ENCODE results near the gene RRN3.
A peak's percentile ranks its signal among the peaks of the same experiment; 100 is the strongest.

Gene RRN3

GRCh38 chr16:15037003-15037402 is 57.1 kb downstream of the RRN3 start:
- no peaks in the 10 kb centered on the region for H3K9me3 ChIP-seq (ENCODE audit: control extremely low read depth in 1 of 5, control insufficient read depth in 4 of 5, insufficient read depth in 2 of 5, low read depth in 1 of 5, low read length in 4 of 5)
- no peak overlapping the region for H3K27ac ChIP-seq (ENCODE audit: insufficient read depth in 1 of 2, low read depth in 1 of 2, low read length in 2 of 2, poor library complexity in 1 of 2, severe bottlenecking in 2 of 2)
- no peaks in the 10 kb centered on the region for H3K27me3 ChIP-seq (replicated peaks in 2 of 5; ENCODE audit: control insufficient read depth in 4 of 5, insufficient read depth in 5 of 5, low read length in 4 of 5)
- WGBS (ENCODE audit: insufficient coverage), result 94% methylated on average over 10 of the region's 10 CpGs
- DNase-seq, result no peak
- H3K4me1 ChIP-seq (ENCODE audit: control extremely low read depth in 1 of 4, control insufficient read depth in 4 of 4, insufficient read depth in 4 of 4, low read length in 3 of 4), result peaks cover 2 to 19% (median 15%) of the 10 kb centered on the region in 4 experiments
- ChIA-PET CTCF (interaction anchor here (1.2 to 2.6 kb wide), 2 partner anchors 15 to 16 kb away, joined by 3 to 6 read pairs; no protein-coding TSS in a partner anchor), POLR2A (no interaction called here)
- H3K36me3 ChIP-seq (ENCODE audit: control insufficient read depth in 4 of 4, insufficient read depth in 4 of 4, low read length in 3 of 4), result peaks cover 25 to 92% (median 73%) of the 10 kb centered on the region in 4 experiments
- no peak overlapping the region for H3K4me3 ChIP-seq (ENCODE audit: control insufficient read depth in 1 of 7, extremely low read depth in 1 of 7, insufficient read depth in 4 of 7, low read depth in 2 of 7, low read length in 6 of 7)

- Histone ChIP-seq H3K27me3 (replicated peaks in 2 of 5; ENCODE audit: control insufficient read depth in 4 of 5, insufficient read depth in 5 of 5, low read length in 4 of 5) (no peaks in the 10 kb centered on the region), H3K4me1 (ENCODE audit: control extremely low read depth in 1 of 4, control insufficient read depth in 4 of 4, insufficient read depth in 4 of 4, low read length in 3 of 4) (peaks cover 3 to 27% (median 17%) of the 10 kb centered on the region in 4 experiments), H3K9me3 (ENCODE audit: control extremely low read depth in 1 of 5, control insufficient read depth in 4 of 5, insufficient read depth in 2 of 5, low read depth in 1 of 5, low read length in 4 of 5) (peaks cover 0 to 3% (median 0%) of the 10 kb centered on the region in 5 experiments), H3K27ac (ENCODE audit: insufficient read depth in 1 of 2, low read depth in 1 of 2, low read length in 2 of 2, poor library complexity in 1 of 2, severe bottlenecking in 2 of 2) (no peak overlapping the region), H3K4me3 (ENCODE audit: control insufficient read depth in 1 of 7, extremely low read depth in 1 of 7, insufficient read depth in 4 of 7, low read depth in 2 of 7, low read length in 6 of 7) (no peak overlapping the region), H3K36me3 (ENCODE audit: control insufficient read depth in 4 of 4, insufficient read depth in 4 of 4, low read length in 3 of 4) (peaks cover 22 to 91% (median 75%) of the 10 kb centered on the region in 4 experiments)
- 95% methylated on average over 8 of the region's 15 CpGs for WGBS (ENCODE audit: insufficient coverage)
- ChIA-PET CTCF (interaction anchor here (0.6 to 1.1 kb wide), 2 partner anchors 23 to 44 kb away, joined by 3 to 4 read pairs; no protein-coding TSS in a partner anchor), POLR2A (no interaction called here)
- DNase-seq, result no peak
Measured at GRCh38 chr16:15035163-15035729, 58.8 kb downstream of the RRN3 start.

GRCh38 chr16:15034266-15035162 is 59.6 kb downstream of the RRN3 start:
- H3K36me3 ChIP-seq (ENCODE audit: control insufficient read depth in 4 of 4, insufficient read depth in 4 of 4, low read length in 3 of 4), result peaks cover 16 to 87% (median 70%) of the 10 kb centered on the region in 4 experiments
- H3K9me3 ChIP-seq (ENCODE audit: control extremely low read depth in 1 of 5, control insufficient read depth in 4 of 5, insufficient read depth in 2 of 5, low read depth in 1 of 5, low read length in 4 of 5), result peaks cover 0 to 3% (median 0%) of the 10 kb centered on the region in 5 experiments
- no peak overlapping the region for H3K27ac ChIP-seq (ENCODE audit: insufficient read depth in 1 of 2, low read depth in 1 of 2, low read length in 2 of 2, poor library complexity in 1 of 2, severe bottlenecking in 2 of 2)
- no peak for DNase-seq
- peaks cover 3 to 27% (median 17%) of the 10 kb centered on the region in 4 experiments for H3K4me1 ChIP-seq (ENCODE audit: control extremely low read depth in 1 of 4, control insufficient read depth in 4 of 4, insufficient read depth in 4 of 4, low read length in 3 of 4)
- H3K27me3 ChIP-seq (replicated peaks in 2 of 5; ENCODE audit: control insufficient read depth in 4 of 5, insufficient read depth in 5 of 5, low read length in 4 of 5), result no peaks in the 10 kb centered on the region
- H3K4me3 ChIP-seq (ENCODE audit: control insufficient read depth in 1 of 7, extremely low read depth in 1 of 7, insufficient read depth in 4 of 7, low read depth in 2 of 7, low read length in 6 of 7), result no peak overlapping the region
- ChIA-PET CTCF (interaction anchor here (0.6 to 2.7 kb wide), 2 partner anchors 15 to 43 kb away, joined by 3 to 12 read pairs; no protein-coding TSS in a partner anchor), POLR2A (no interaction called here)
- WGBS (ENCODE audit: insufficient coverage), result over 99% methylated on average over 18 of the region's 23 CpGs

- H3K27ac ChIP-seq (ENCODE audit: insufficient read depth in 1 of 2, low read depth in 1 of 2, low read length in 2 of 2, poor library complexity in 1 of 2, severe bottlenecking in 2 of 2), result no peak overlapping the region
- peaks cover 13 to 87% (median 64%) of the 10 kb centered on the region in 4 experiments for H3K36me3 ChIP-seq (ENCODE audit: control insufficient read depth in 4 of 4, insufficient read depth in 4 of 4, low read length in 3 of 4)
- ChIA-PET CTCF (interaction anchor here (1.5 to 2.7 kb wide), 3 partner anchors 16 to 20 kb away, joined by 3 to 12 read pairs (median 3); no protein-coding TSS in a partner anchor), POLR2A (no interaction called here)
- no peaks in the 10 kb centered on the region for H3K27me3 ChIP-seq (replicated peaks in 2 of 5; ENCODE audit: control insufficient read depth in 4 of 5, insufficient read depth in 5 of 5, low read length in 4 of 5)
- peaks cover 3 to 27% (median 17%) of the 10 kb centered on the region in 4 experiments for H3K4me1 ChIP-seq (ENCODE audit: control extremely low read depth in 1 of 4, control insufficient read depth in 4 of 4, insufficient read depth in 4 of 4, low read length in 3 of 4)
- H3K9me3 ChIP-seq (ENCODE audit: control extremely low read depth in 1 of 5, control insufficient read depth in 4 of 5, insufficient read depth in 2 of 5, low read depth in 1 of 5, low read length in 4 of 5), result peaks cover 0 to 3% (median 0%) of the 10 kb centered on the region in 5 experiments
- DNase-seq, result no peak
- WGBS (ENCODE audit: insufficient coverage), result 91% methylated on average over 12 of the region's 14 CpGs
- H3K4me3 ChIP-seq (ENCODE audit: control insufficient read depth in 1 of 7, extremely low read depth in 1 of 7, insufficient read depth in 4 of 7, low read depth in 2 of 7, low read length in 6 of 7), result no peak overlapping the region
Measured at GRCh38 chr16:15033309-15033707, 60.8 kb downstream of the RRN3 start.

GRCh38 chr16:15032547-15033308 is 61.3 kb downstream of the RRN3 start:
- 90% methylated on average over 12 of the region's 13 CpGs for WGBS (ENCODE audit: insufficient coverage)
- DNase-seq, result peak; percentile 43 to 87 (median 82)
- H3K4me1 ChIP-seq (ENCODE audit: control extremely low read depth in 1 of 4, control insufficient read depth in 4 of 4, insufficient read depth in 4 of 4, low read length in 3 of 4), result peaks cover 3 to 27% (median 17%) of the 10 kb centered on the region in 4 experiments
- peaks cover 13 to 87% (median 60%) of the 10 kb centered on the region in 4 experiments for H3K36me3 ChIP-seq (ENCODE audit: control insufficient read depth in 4 of 4, insufficient read depth in 4 of 4, low read length in 3 of 4)
- H3K27ac ChIP-seq (ENCODE audit: insufficient read depth in 1 of 2, low read depth in 1 of 2, low read length in 2 of 2, poor library complexity in 1 of 2, severe bottlenecking in 2 of 2), result no peak overlapping the region
- POLR2A ChIA-PET, result interaction anchor here (1.0 kb wide), 1 partner anchor 9 kb away, joined by 5 read pairs; no protein-coding TSS in a partner anchor
- CTCF ChIA-PET, result interaction anchor here (0.6 to 2.7 kb wide), 6 partner anchors 9 to 773 kb away, joined by 3 to 12 read pairs (median 3); no protein-coding TSS in a partner anchor
- H3K9me3 ChIP-seq (ENCODE audit: control extremely low read depth in 1 of 5, control insufficient read depth in 4 of 5, insufficient read depth in 2 of 5, low read depth in 1 of 5, low read length in 4 of 5), result peaks cover 0 to 3% (median 0%) of the 10 kb centered on the region in 5 experiments
- H3K27me3 ChIP-seq (replicated peaks in 2 of 5; ENCODE audit: control insufficient read depth in 4 of 5, insufficient read depth in 5 of 5, low read length in 4 of 5), result no peaks in the 10 kb centered on the region
- H3K4me3 ChIP-seq (ENCODE audit: control insufficient read depth in 1 of 7, extremely low read depth in 1 of 7, insufficient read depth in 4 of 7, low read depth in 2 of 7, low read length in 6 of 7), result no peak overlapping the region

GRCh38 chr16:15031586-15031985 is 62.5 kb downstream of the RRN3 start:
- 94% methylated on average over 8 of the region's 8 CpGs for WGBS (ENCODE audit: insufficient coverage)
- POLR2A ChIA-PET, result no interaction called here
- Histone ChIP-seq H3K27me3 (replicated peaks in 2 of 5; ENCODE audit: control insufficient read depth in 4 of 5, insufficient read depth in 5 of 5, low read length in 4 of 5) (no peaks in the 10 kb centered on the region), H3K27ac (ENCODE audit: insufficient read depth in 1 of 2, low read depth in 1 of 2, low read length in 2 of 2, poor library complexity in 1 of 2, severe bottlenecking in 2 of 2) (no peak overlapping the region), H3K4me3 (ENCODE audit: control insufficient read depth in 1 of 7, extremely low read depth in 1 of 7, insufficient read depth in 4 of 7, low read depth in 2 of 7, low read length in 6 of 7) (peak overlapping the region in 1 of 7 experiments; percentile 16), H3K9me3 (ENCODE audit: control extremely low read depth in 1 of 5, control insufficient read depth in 4 of 5, insufficient read depth in 2 of 5, low read depth in 1 of 5, low read length in 4 of 5) (peaks cover 0 to 3% (median 0%) of the 10 kb centered on the region in 5 experiments), H3K4me1 (ENCODE audit: control extremely low read depth in 1 of 4, control insufficient read depth in 4 of 4, insufficient read depth in 4 of 4, low read length in 3 of 4) (peaks cover 3 to 27% (median 17%) of the 10 kb centered on the region in 4 experiments), H3K36me3 (ENCODE audit: control insufficient read depth in 4 of 4, insufficient read depth in 4 of 4, low read length in 3 of 4) (peaks cover 13 to 79% (median 52%) of the 10 kb centered on the region in 4 experiments)
- CTCF ChIA-PET, result interaction anchor here (0.9 to 2.7 kb wide), 3 partner anchors 10 to 21 kb away, joined by 3 to 12 read pairs (median 3); no protein-coding TSS in a partner anchor
- DNase-seq, result peak in 1 of 3 donors; percentile 28
